HG02852 (cell line): ENCODE data around the gene IFNB1.
A peak's percentile ranks its signal among the peaks of the same experiment; 100 is the strongest.

Source experiments
- ATAC-seq: cut with Tn5 transposase; IDR thresholded peaks from one replicate; pipeline ENCODE4 v1.9.1; 2021; ENCODE audit warnings: mild to moderate bottlenecking, moderate library complexity; ENCODE audit not compliant: unreplicated experiment

The IFNB1 gene

DNA sequence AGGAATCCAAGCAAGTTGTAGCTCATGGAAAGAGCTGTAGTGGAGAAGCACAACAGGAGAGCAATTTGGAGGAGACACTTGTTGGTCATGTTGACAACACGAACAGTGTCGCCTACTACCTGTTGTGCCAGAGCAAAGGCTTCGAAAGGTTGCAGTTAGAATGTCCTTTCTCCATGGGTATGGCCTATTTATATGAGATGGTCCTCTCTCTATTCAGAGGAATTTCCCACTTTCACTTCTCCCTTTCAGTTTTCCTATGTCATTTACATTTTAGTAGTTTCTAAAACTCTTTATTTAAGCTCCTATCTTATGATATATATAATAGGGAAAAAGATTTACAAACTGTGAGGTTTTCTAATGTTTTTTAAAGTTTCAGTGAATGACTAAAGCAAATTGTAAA is at the start of gene IFNB1:
Gene IFNB1 (minus strand): TSS at position 162 of the 400 bp plus-strand sequence. CDS start 73 bp downstream, at position 89.
- no peak for ATAC-seq

DNA sequence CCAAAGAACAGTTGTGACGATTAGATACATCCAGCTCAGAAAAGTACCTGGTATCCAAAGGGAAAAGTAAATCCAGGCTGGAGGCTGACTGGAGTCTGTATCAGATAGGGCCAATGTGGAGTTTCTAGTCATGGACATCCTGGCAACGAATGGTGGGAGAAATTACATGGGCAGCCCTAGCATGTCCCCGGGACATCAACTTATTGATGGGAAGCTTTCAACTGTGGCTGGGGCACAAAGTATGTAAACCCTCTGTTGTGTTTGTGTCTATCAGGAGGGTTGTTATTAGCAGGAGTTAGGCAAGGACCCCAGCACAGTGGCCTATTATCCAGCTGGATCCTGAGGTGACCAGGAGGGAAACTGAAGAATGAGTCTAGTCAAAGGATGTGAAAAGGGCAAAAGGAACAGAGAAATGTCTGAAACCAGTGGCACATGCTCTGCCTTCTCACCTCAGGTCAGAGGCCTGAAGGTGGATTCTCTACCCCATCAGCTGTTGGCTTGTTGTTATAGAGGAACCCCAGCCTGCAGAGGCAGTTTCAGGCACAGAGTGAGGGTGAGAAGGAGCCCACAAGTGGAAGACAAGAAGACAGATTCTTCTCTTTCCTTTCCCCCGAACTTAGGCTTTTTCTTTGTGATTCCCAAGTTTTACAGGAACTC is 44.0 kb upstream of the IFNB1 start:
- peak; percentile 97 for ATAC-seq

DNA sequence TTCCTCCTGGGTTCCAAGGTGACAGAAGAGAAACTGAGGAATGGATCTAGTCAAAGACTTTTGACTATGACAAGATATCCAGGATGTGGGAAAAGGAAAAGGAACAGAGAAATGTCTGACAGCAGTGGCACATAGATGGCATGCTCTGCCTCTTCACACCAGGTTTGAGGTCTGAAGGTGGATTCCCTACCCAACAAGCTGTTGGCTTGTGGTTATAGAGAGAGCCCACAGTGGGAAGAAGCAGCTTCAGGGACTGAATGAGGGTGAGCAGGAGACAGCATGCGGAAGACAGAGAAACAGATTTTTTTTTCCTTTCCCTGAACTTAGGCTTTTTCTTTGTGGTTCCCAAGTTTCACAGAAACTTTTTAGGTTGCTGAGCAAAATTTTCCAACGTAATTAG is 43.3 kb upstream of the IFNB1 start:
- peak; percentile 40 for ATAC-seq

DNA sequence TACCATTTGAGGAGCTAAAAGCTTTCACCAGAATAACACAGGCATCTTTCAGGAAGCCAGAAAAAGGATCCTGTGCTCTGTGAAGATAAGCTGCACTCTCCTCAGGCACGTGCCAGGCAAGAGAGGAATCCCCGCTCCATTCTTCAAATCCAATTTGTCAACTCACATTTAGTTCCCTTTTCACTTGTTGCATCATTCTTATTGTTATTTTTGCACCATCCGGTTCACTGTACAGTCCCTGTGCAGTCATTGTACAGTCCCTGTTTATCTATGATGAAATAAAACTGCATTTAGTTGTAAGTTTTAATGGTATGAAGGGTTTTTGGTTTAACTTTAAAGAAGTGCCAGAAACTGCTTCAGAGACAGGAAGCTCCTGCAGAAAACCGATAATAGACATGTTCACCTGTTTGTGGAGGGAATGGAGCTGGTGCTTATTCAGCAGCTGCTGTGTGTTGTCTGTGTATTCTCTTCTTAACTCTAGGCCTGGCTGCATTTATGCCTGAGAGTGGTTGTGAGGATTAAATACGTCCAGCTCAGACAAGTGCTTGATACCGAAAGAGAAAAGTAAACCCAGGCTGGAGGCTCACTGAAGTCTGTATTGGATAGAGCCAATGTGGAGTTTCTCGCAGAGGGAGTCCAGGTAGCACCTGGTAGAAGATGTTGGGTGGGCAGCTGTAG is 41.5 kb upstream of the IFNB1 start:
- ATAC-seq: no peak

DNA sequence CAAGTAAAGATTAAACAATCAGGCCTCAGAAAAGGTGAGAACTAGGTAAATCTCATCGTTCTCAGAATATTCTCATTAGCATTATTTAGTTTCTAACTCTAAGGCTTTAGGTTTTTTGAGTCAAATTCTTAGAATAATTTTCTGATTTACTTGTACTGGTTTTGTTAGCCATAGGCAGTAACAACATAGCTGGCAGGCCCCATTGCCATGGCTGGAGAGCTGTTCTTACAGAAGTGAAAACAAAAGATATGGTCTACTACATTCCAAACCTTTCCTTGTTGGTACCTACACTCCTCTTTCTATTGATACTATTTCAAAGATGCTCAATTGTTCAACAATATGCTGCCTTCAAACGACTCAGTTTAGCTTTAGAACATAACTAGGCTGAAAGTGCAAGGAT is 36.6 kb upstream of the IFNB1 start:
- no peak for ATAC-seq

- ATAC-seq: peak; percentile 94
Measured at GRCh38 chr9:21110708-21111576, 33.2 kb upstream of the IFNB1 start.

DNA sequence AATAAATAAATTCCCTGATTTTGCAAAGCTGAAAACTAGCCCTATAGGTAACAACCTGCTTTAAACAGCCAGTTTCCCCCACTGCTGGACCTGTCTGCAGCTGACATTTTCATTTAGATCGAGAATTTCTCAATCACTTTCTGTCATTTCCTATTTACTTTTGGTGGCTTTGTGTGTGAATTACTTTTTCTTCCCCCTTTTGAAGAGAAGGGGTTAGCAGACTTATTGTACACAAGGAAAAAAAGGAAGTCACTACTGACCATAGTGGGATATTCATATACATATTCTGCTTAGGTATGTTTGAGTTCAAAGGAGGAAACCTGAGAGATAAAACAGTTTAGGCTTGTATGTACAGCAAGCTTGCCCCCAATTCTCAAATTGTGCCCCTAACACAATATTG is 27.0 kb upstream of the IFNB1 start:
- no peak for ATAC-seq

GRCh38 chr9:21102305-21102704 is 24.6 kb upstream of the IFNB1 start:
- no peak for ATAC-seq

DNA sequence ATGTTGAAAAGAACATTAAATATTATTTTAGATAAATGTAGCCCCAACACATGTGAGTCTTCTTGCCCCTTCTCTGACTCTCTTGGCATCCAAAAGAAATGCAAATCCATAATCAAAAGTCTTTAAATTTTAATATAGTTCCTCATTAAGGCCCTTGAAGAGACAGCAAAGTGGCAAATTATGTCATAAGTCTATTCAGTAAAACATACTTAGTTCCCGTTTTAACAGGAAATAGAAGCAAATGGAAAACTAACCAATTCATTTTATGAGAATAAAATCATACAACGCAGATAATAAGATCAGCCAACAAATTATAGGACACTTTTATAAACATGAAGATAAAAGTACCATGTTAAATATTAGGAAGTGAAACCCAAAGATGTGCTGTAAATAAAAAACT is 20.1 kb upstream of the IFNB1 start:
- no peak for ATAC-seq

GRCh38 chr9:21096901-21097255 is 19.1 kb upstream of the IFNB1 start:
- no peak for ATAC-seq

- peak; percentile 84 for ATAC-seq
Measured at GRCh38 chr9:21096172-21096900, 18.6 kb upstream of the IFNB1 start.

DNA sequence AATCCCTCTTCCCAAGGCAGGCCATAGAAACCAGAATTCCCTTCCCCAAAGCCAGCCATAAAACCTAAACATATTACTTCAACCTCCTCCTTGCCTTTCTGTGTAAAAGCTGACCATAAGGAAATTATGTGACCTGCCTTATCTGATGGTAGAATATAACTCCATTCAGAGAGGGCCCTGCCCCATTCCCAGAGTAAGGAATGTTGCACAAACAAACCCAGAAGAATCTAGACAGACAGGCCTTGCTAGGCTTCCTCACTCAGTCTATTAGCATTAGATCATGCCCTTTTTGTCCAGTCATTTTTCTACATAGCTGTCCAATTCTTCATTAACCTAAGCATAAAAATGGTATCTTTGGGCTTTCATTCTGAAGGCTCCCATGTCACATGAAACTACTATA is 17.8 kb upstream of the IFNB1 start:
- no peak for ATAC-seq

- ATAC-seq: no peak
Measured at GRCh38 chr9:21086538-21086937, 8.8 kb upstream of the IFNB1 start.

- ATAC-seq: no peak
Measured at GRCh38 chr9:21085005-21085404, 7.3 kb upstream of the IFNB1 start.

DNA sequence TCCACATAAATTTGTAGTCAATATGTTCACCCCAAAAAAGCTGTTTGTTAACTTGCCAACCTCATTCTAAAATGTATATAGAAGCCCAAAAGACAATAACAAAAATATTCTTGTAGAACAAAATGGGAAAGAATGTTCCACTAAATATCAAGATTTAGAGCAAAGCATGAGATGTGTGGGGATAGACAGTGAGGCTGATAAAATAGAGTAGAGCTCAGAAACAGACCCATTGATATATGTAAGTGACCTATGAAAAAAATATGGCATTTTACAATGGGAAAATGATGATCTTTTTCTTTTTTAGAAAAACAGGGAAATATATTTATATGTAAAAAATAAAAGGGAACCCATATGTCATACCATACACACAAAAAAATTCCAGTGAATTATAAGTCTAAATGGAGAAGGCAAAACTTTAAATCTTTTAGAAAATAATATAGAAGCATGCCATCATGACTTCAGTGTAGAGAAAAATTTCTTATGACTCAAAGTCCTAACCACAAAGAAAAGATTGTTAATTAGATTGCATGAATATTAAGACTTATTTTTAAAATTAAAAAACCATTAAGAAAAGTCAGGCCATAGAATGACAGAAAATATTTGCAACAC is 6.6 kb upstream of the IFNB1 start:
- ATAC-seq: no peak

DNA sequence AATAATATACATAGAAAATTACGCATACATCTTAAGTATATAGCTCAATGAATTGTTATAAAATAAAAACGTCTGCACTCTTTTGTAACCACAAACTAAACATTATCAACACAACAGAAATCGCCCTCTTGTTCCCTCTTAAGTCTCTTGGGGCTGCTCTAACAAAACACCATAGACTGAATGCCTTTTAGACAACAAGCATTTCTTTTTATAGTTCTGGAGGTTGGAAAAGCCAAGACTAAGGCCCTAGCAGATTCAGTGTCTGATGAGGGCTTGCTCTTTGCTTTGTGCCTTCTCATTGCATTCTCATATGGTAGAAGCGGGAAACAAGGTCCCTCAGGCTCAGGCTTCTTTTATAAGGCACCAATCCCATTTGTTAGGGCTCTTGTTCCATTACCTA is 4.9 kb upstream of the IFNB1 start:
- ATAC-seq: no peak

DNA sequence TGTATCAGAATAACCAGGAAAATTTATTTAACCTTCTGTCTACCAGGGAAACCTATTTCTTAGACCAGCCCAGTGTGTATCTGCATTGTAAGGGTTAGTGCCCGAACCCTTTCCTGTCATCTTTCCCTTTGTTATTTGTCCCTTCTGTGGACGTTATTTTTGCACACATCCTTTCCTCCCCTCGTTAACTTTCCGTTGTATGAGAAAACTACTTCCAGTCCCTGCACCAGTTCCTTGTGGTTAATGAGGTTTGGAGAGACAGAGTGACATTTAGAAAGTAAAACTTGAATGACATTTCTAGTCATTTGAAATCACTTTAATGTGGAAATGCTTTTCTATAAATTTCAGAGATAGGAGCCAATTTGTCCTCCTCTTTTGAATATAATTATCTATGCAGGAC is 4.3 kb upstream of the IFNB1 start:
- no peak for ATAC-seq

GRCh38 chr9:21081451-21081850 is 3.7 kb upstream of the IFNB1 start:
- no peak for ATAC-seq

DNA sequence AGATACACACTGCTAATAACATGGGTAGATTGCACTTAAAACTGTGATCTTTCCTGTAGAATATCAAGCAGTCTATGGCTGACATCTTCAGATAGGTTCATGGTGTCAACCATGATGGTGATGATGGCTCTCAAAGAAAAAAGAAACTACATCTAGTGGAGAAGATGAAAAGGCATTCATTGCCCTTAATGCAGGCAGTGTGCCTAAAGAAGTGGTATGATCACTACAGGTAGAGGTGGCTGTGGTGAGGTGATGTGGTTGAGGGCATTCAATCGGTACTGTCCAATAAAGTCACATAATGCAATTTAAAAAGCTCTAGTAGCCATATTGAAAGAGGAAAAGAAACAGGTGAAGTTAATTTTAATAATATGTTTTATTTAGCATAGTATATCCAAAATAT is 3.1 kb upstream of the IFNB1 start:
- no peak for ATAC-seq

DNA sequence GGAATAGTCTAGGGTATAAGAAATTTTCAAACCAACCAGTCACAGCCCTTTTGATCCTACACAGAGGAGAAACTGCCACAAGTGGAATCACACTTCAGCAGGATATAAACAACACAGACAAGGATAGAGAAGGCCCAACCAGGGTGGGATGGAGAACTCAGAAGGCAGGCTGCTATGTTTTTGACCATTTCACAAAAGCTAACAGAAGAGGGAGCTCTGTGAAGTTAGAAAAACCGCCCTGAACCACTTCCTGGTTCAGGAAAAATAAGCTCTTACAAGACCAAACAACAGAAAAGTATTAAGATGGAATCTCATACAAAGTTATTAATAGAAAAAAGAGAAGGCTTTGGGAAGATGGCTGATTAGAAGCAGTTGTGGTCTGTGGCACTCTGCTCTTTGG is 960 bp upstream of the IFNB1 start:
- ATAC-seq: no peak

- no peak for ATAC-seq
Measured at GRCh38 chr9:21075484-21075883, 2.3 kb downstream of the IFNB1 start.
